Mammary epithelial cell (primary cell): ENCODE results near the gene ABL1.

Experiments used
- EZH2 ChIP-seq: IDR thresholded peaks from 2 replicates; pipeline ENCODE4 v1.6.1; 2012; ENCODE audit warnings: low read length, inconsistent platforms, borderline replicate concordance
- TF ChIP-seq, protein P1 (sequence below), 2 donors: IDR thresholded peaks in 1 of 2; conservative IDR thresholded peaks in 1 of 2; 2 replicates each; pipeline ENCODE4 v1.5.1; 2011 to 2012; ENCODE audit warnings: inconsistent platforms in 2 of 2, low read length in 2 of 2, mild to moderate bottlenecking in 2 of 2, control low read depth in 1 of 2, low read depth in 1 of 2; ENCODE audit not compliant: insufficient read depth in 1 of 2; ENCODE audit errors: extremely low read depth in 1 of 2

DNA sequence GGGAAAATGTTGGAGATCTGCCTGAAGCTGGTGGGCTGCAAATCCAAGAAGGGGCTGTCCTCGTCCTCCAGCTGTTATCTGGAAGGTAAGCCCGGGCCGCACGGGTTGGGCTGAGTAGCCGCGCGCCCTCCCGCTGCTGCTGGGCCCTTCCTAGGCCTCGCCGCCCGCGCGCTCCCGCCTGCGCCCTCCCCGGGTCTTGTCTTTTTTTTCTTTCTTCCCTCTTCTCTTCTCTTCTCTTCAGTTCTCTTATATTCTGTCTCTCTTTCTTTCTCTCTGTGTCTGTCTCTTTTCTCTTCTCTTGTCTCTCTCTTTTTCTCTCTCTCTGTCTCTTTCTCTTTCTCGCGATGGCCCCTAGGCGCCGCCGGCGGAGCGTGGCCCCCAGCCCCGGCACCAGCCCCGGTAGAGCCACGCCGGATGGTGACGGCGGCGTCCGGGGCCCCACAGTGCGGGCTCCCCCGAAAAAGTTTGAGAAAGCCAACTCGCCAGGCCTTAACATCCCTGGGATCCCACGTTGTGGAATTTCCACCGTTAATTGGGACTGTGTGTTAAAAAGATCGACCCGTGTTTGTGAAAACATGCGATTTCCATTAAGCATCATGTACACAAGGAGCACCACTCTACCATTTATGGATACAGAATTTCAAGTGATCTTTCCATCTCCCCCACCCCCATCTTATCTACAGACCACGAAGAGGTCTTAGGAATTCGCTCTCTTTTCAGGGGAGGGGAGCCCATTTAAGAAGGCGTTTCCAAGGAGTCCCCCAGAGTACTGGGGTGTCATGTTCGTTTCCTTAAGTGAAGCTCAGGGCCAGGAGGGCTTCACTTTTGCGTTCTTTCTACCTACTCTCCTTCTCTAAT lies 616 bp downstream of the ABL1 start:
- no peak for TF ChIP-seq EZH2
- TF ChIP-seq, protein P1, sequence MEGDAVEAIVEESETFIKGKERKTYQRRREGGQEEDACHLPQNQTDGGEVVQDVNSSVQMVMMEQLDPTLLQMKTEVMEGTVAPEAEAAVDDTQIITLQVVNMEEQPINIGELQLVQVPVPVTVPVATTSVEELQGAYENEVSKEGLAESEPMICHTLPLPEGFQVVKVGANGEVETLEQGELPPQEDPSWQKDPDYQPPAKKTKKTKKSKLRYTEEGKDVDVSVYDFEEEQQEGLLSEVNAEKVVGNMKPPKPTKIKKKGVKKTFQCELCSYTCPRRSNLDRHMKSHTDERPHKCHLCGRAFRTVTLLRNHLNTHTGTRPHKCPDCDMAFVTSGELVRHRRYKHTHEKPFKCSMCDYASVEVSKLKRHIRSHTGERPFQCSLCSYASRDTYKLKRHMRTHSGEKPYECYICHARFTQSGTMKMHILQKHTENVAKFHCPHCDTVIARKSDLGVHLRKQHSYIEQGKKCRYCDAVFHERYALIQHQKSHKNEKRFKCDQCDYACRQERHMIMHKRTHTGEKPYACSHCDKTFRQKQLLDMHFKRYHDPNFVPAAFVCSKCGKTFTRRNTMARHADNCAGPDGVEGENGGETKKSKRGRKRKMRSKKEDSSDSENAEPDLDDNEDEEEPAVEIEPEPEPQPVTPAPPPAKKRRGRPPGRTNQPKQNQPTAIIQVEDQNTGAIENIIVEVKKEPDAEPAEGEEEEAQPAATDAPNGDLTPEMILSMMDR (conservative IDR thresholded peaks at IDR 0.05 in 1 of 2, IDR thresholded peaks at IDR 0.05 in 1 of 2; ENCODE audit: extremely low read depth in 1 of 2, insufficient read depth in 1 of 2, low read depth in 1 of 2, low read length in 2 of 2), result no peak
